BE2C (cell line): Measurements from ENCODE around the gene HAUS3.

Source experiments
- DNase-seq: peaks from one replicate; pipeline ENCODE4 v3.0.0-alpha.2; 2020
- H3K27me3 ChIP-seq: fragments of 250-450 bp; sonication (Bioruptor Pico); 2 replicates; pipeline ENCODE4 v1.5.1; 2020; ENCODE audit warnings: mild to moderate bottlenecking
- H3K36me3 ChIP-seq: fragments of 250-450 bp; sonication (Bioruptor Pico); 2 replicates; pipeline ENCODE4 v1.5.1; 2020; ENCODE audit warnings: mild to moderate bottlenecking
- H3K4me1 ChIP-seq: fragments of 250-450 bp; sonication (Bioruptor Pico); 2 replicates; pipeline ENCODE4 v1.5.1; 2020
- H3K4me3 ChIP-seq: 2 replicates; pipeline ENCODE4 v1.5.1; 2011; ENCODE audit warnings: low read depth, low read length
- H3K9me3 ChIP-seq: fragments of 250-450 bp; sonication (Bioruptor Pico); 2 replicates; pipeline ENCODE4 v1.5.1; 2020
- TF ChIP-seq, protein P1 (sequence below): IDR thresholded peaks from 2 replicates; pipeline ENCODE4 v1.5.1; 2012; ENCODE audit warnings: mild to moderate bottlenecking, low read depth, low read length

Gene HAUS3

DNA sequence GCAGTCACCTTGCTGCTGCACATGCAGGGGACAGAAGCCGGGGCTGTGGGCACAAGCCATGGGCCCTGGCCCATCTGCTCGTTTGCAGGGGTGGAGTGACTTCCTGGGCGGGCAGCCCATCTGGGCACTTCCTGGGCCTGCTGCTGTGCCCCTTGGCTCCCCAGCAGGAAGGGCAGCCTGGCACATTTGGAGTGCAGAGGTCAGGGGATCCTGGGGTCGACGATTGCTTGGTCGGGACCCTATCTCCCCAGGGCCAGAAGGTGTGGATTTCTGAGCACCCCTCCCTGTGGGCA lies 30.9 kb upstream of the HAUS3 start:
- DNase-seq = no peak
- H3K4me1 ChIP-seq = peaks cover 16% of the 10 kb centered on the region
- H3K36me3 ChIP-seq = no peaks in the 10 kb centered on the region
- no peak overlapping the region for H3K4me3 ChIP-seq
- H3K9me3 ChIP-seq = no peaks in the 10 kb centered on the region
- no peaks in the 10 kb centered on the region for H3K27me3 ChIP-seq
- TF ChIP-seq, protein P1, sequence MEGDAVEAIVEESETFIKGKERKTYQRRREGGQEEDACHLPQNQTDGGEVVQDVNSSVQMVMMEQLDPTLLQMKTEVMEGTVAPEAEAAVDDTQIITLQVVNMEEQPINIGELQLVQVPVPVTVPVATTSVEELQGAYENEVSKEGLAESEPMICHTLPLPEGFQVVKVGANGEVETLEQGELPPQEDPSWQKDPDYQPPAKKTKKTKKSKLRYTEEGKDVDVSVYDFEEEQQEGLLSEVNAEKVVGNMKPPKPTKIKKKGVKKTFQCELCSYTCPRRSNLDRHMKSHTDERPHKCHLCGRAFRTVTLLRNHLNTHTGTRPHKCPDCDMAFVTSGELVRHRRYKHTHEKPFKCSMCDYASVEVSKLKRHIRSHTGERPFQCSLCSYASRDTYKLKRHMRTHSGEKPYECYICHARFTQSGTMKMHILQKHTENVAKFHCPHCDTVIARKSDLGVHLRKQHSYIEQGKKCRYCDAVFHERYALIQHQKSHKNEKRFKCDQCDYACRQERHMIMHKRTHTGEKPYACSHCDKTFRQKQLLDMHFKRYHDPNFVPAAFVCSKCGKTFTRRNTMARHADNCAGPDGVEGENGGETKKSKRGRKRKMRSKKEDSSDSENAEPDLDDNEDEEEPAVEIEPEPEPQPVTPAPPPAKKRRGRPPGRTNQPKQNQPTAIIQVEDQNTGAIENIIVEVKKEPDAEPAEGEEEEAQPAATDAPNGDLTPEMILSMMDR = no peak

DNA sequence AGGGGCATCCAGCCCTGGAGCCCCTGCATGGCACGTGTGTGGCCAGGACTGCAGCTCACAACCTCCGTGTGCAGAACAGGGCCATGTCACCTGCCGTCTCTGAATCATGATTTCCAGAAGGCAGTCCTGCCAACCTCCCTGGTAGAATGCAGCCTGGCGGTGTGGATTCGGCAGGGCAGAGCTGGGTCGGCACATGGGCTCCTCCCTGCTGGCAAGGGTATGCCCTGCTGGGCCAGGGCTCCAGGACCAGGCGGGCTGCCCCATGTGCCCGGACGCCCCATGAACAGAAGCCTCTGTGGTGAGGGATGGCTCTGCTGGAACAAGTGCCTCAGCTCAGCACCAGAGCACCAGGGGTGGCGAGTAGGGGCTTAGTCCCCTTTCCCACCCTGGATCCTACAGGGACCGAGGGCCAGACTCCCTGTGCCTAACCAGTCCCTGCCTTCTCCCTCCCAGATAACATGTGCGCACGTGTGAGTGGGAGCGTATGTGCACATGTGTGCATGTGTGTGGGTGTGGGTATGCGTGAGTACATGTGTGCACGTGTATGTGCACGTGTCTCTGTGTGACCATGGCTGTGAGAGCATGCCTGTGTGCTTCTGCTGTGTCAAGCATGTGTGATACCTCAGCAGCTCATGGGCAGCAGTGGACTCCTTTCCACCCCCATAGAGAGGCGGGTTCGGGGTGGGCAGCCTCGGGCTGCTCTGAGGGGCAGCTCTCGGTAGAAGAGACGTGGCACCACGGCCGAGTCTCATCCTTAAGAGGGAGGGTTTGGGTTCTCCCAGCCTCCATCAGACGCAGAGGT lies 30.3 kb upstream of the HAUS3 start:
- H3K27me3 ChIP-seq = no peaks in the 10 kb centered on the region
- no peak overlapping the region for H3K4me3 ChIP-seq
- DNase-seq = no peak
- peaks cover 16% of the 10 kb centered on the region for H3K4me1 ChIP-seq
- TF ChIP-seq, protein P1 = no peak
- no peaks in the 10 kb centered on the region for H3K9me3 ChIP-seq
- no peaks in the 10 kb centered on the region for H3K36me3 ChIP-seq

DNA sequence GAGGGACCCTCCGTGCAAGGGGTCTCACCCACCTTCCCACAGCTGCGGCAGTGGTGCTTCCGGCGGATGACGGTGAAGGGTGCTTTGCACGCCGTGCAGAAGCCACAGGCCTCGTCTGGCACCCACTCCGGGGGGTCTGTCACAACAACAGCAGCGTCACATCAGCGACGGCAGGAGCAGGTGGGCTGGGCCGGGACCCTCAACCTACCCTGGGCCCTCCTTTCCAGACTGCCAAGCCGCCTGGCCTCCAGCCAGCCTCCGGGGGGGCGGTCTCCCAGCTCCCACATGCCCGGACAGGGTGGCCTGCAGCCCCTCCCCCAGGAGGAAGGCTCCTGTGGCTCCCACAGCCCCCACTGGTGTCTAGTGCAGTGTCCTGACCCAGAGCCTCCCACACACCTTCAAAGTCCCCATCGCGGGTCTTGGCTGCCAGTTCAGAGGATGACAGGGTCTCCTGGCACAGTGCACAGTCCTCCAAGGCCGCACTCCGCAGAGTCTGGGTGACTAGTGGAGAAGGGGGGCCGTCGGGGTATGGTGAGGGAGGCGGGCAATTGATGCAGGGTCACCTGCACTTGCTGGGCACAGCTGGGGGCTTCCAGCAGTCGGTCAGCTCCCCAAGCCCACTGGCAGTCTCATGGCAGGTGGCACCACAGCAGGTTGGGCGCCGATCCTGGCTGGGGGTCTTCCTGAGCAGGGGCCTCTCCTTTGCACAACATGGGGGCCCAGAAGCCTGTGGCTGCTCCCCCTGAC lies 29.5 kb upstream of the HAUS3 start:
- H3K36me3 ChIP-seq = no peaks in the 10 kb centered on the region
- H3K9me3 ChIP-seq = no peaks in the 10 kb centered on the region
- H3K4me3 ChIP-seq = no peak overlapping the region
- no peaks in the 10 kb centered on the region for H3K27me3 ChIP-seq
- H3K4me1 ChIP-seq = peaks cover 16% of the 10 kb centered on the region
- TF ChIP-seq, protein P1 = no peak
- DNase-seq = no peak

DNA sequence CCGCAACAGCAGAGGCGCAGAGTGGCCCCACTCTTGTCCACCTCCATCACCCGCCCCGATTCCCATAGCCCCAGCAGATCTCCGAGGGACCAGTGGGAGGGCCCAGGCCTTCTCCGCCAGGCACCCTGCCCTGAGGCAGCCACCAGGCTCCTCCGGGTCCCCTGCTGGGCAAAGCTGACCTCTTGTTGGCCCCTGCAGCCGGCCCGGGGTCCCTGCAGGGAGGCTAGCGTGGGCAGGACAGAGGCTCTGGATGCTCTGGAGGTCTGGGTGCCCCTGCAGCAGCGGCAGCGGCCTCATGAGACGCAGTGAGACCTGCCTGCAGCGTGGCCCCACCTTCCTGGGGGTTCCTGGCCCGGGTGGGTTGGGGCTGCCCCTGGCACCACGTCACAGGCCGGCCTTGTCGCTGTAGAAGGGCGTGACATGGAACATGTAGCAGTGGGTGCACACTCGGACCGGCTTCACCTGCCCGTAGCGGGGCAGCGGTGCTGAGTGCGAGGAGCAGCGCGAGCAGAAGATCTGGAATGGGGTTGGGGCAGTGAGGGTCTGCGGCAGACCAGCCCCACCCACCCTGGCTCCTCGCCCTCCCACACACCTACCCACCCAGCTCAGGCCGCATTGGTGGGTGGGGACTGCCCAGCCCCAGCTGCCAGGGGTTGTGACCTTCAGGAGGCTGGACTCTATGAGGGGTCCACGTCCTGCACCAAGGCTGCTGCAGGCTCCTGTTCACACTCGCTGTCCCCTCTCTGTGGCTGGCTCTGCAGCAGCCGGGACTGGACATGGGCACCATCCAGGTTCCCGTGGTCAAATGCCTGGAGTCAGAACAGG lies 28.6 kb upstream of the HAUS3 start:
- no peaks in the 10 kb centered on the region for H3K36me3 ChIP-seq
- TF ChIP-seq, protein P1 = no peak
- H3K4me3 ChIP-seq = no peak overlapping the region
- no peak for DNase-seq
- H3K9me3 ChIP-seq = no peaks in the 10 kb centered on the region
- peaks cover 16% of the 10 kb centered on the region for H3K4me1 ChIP-seq
- no peaks in the 10 kb centered on the region for H3K27me3 ChIP-seq

DNA sequence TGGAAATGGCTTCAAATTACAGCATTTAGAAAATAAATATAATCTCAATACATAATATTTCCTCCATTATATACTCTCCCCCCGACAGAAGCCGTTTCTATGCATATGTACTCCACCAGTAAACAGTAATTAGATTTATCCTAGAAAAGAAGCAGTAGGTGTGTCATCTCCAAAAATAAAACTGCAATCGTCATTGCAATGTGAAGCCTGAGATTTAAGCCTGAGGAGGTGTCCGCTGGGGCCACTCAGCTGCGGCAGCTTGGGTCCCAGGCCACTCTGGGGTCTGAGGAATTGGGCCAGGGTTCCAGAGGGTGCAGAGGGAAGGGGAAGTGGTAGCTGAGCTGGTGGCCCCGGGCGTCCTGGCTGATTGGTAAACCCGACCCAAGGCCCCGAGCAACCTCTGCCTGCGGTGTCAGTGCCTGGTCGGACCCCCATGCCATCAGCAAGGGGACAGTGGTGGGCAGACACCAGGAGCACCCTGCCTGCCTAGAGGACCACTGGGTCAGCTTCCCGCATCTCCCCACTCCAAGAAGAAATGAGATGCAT lies 27.8 kb upstream of the HAUS3 start:
- H3K27me3 ChIP-seq = no peaks in the 10 kb centered on the region
- no peaks in the 10 kb centered on the region for H3K9me3 ChIP-seq
- TF ChIP-seq, protein P1 = no peak
- no peak for DNase-seq
- no peak overlapping the region for H3K4me3 ChIP-seq
- H3K36me3 ChIP-seq = no peaks in the 10 kb centered on the region
- peaks cover 16% of the 10 kb centered on the region for H3K4me1 ChIP-seq
